K562 (cell line): ENCODE results near the gene SLC7A4. TPM values are rescaled to one million over a fixed set of nuclear protein-coding genes. Genes with fewer than 3 reads are reported as not detected.

Source experiments
- ATF1 ChIP-seq, 2 experiments: fragments of 450-650 bp in 1 of 2; IDR thresholded peaks; 2 replicates each; pipeline ENCODE4 v1.6.1; 2016; ENCODE audit warnings: missing compliant biosample characterization in 1 of 2, missing genetic modification characterization in 1 of 2
- BHLHE40 ChIP-seq: IDR thresholded peaks from 2 replicates; pipeline ENCODE4 v1.6.1; 2011; ENCODE audit warnings: low read length, improper control_type of control experiment
- CSDE1 ChIP-seq, 2 experiments: fragments of 450-650 bp; IDR thresholded peaks; 2 replicates each; pipeline ENCODE4 v1.6.1; 2016; ENCODE audit warnings: mild to moderate bottlenecking in 1 of 2
- HDGF ChIP-seq: fragments of 450-650 bp; IDR thresholded peaks from 2 replicates; pipeline ENCODE4 v1.6.1; 2016
- HOXB6 ChIP-seq: fragments of 250-450 bp; sonication (Bioruptor Pico); IDR thresholded peaks from 2 replicates; pipeline ENCODE4 v1.5.1; 2022; ENCODE audit warnings: mild to moderate bottlenecking, borderline replicate concordance
- MAZ ChIP-seq, 2 experiments: fragments of 450-650 bp in 1 of 2; sonication (generic) in 1 of 2; formaldehyde crosslinking; IDR thresholded peaks in 1 of 2; conservative IDR thresholded peaks in 1 of 2; 2 replicates each; pipeline versions ENCODE4 v1.4.0 to v1.5.0; 2020; ENCODE audit warnings: mild to moderate bottlenecking in 1 of 2, missing genetic modification reagents in 1 of 2
- PHTF2 ChIP-seq: fragments of 250-450 bp; sonication (Bioruptor Pico); IDR thresholded peaks from 2 replicates; pipeline ENCODE4 v1.5.0; 2021; ENCODE audit warnings: mild to moderate bottlenecking
- PML ChIP-seq: IDR thresholded peaks from 2 replicates; pipeline ENCODE4 v1.6.1; 2012; ENCODE audit warnings: low read length, inconsistent platforms
- RUNX1 ChIP-seq: sonication (generic); IDR thresholded peaks from 2 replicates; pipeline ENCODE4 v1.6.1; 2016; ENCODE audit warnings: antibody characterized with exemption, low read depth
- SAP30 ChIP-seq: fragments of 200-600 bp; sonication (generic); IDR thresholded peaks from 2 replicates; pipeline ENCODE4 v1.6.1; 2012; ENCODE audit warnings: borderline replicate concordance, low read depth, mild to moderate bottlenecking, moderate library complexity, low read length, control low read depth, inconsistent platforms; ENCODE audit not compliant: insufficient read depth, poor library complexity, severe bottlenecking
- SMAD3 ChIP-seq: fragments of 450-650 bp; formaldehyde crosslinking; conservative IDR thresholded peaks from 2 replicates; pipeline ENCODE4 v1.4.0; 2020; ENCODE audit warnings: mild to moderate bottlenecking
- SMARCB1 ChIP-seq: IDR thresholded peaks from 2 replicates; pipeline ENCODE4 v1.6.1; 2011; ENCODE audit warnings: improper control_type of control experiment, low read depth; ENCODE audit not compliant: insufficient read length
- TAF15 ChIP-seq: fragments of 200-400 bp; formaldehyde crosslinking; IDR thresholded peaks from 2 replicates; pipeline ENCODE4 v1.6.1; 2017; ENCODE audit warnings: mild to moderate bottlenecking, low read depth, low read length, moderate library complexity
- ZNF316 ChIP-seq: fragments of 450-650 bp; IDR thresholded peaks from 2 replicates; pipeline ENCODE4 v1.6.1; 2016
- ZNF57 ChIP-seq: fragments of 450-650 bp; formaldehyde crosslinking; IDR thresholded peaks from 2 replicates; pipeline ENCODE4 v1.4.0; 2020; ENCODE audit warnings: mild to moderate bottlenecking, moderate library complexity
- ZNF696 ChIP-seq: fragments of 250-450 bp; sonication (Bioruptor Pico); conservative IDR thresholded peaks from 2 replicates; pipeline ENCODE4 v1.4.0; 2020; ENCODE audit warnings: mild to moderate bottlenecking, moderate library complexity
- polyA plus RNA-seq, 8 experiments: library from polyadenylated mRNA; depleted of rRNA in 4 of 8; stranded (reverse) in 5 of 8; unstranded in 3 of 8; fragments of >200 nt; fragmentation: Nextera tagmentation in 2 of 8; fragmentation: Illumina TruSeq in 1 of 8; extraction: Ambion mirVana in 2 of 8; extraction: Trizol in 1 of 8; gene quantifications; 2 replicates each; pipeline versions ENCODE4 v1.2.1 to v1.2.3, GENCODE V29; 2011 to 2014; ENCODE audit warnings: inconsistent platforms in 1 of 8, missing spikeins in 1 of 8
- total RNA-seq, 7 experiments: library from RNA; depleted of rRNA in 6 of 7; stranded (reverse); fragments of >200 nt in 6 of 7; fragmentation: Illumina TruSeq in 2 of 7; extraction: Trizol in 2 of 7; gene quantifications; 2 replicates each; pipeline versions ENCODE4 v1.2.1 to v1.2.3, GENCODE V29; 2011 to 2021; ENCODE audit warnings: low replicate concordance in 1 of 7
- TF ChIP-seq, protein P1 (sequence below): fragments of 450-650 bp; formaldehyde crosslinking; IDR thresholded peaks from 2 replicates; pipeline ENCODE4 v1.4.0; 2020; ENCODE audit warnings: mild to moderate bottlenecking
- TF ChIP-seq, protein P2 (sequence below): fragments of 250-450 bp; sonication (Bioruptor Pico); IDR thresholded peaks from 2 replicates; pipeline ENCODE4 v1.8.0; 2022; ENCODE audit warnings: moderate library complexity, mild to moderate bottlenecking, inconsistent platforms
- TF ChIP-seq, protein P3 (sequence below): fragments of 150-350 bp; IDR thresholded peaks from 2 replicates; pipeline ENCODE4 v1.6.1; 2014; ENCODE audit warnings: low read depth, mild to moderate bottlenecking, low read length, borderline replicate concordance
- TF ChIP-seq, protein P4 (sequence below): fragments of 250-450 bp; sonication (Bioruptor Pico); IDR thresholded peaks from 2 replicates; pipeline ENCODE4 v1.4.0; 2020; ENCODE audit warnings: mild to moderate bottlenecking, moderate library complexity

Gene SLC7A4
- total and polyA plus RNA-seq, 9 of the 15 experiments (the other 6 are each of a cell fraction or from before 2014, with no cell fraction given) = not detected

DNA sequence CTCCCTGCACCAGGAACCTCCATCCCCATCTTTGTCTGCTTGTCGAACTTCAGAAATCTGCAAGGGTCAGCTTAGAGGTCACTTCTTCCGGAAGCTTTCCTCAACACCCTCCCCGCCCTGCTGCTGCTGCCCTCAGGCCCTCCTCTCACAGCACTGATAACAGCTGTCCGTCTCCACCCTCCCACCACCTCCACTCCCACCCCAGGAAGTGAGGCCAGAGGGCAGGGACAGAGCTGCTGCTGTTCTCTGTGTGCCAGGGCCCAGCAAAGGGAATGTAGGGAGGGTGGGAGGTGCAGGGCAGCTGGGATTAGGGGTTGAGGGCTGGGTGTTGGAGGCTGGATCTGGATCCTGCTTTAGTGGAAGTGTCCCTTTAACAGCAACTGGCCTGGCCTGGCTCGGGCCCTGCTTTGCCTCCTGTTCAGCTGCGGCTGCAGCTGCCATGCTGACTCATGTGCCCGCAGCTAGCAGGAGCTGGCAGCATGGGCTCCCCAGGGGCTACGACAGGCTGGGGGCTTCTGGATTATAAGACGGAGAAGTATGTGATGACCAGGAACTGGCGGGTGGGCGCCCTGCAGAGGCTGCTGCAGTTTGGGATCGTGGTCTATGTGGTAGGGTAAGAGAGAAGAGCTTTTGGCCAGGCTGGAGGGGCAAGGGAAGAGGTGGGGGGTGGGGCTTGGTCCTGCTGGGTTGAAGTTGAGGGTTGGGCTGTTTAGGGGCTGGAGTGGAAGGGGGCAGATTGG, 17.5 kb downstream of the SLC7A4 start, which contains the start of gene P2RX6 (continued):
- no peak for TF ChIP-seq SAP30
- peak; percentile 26 for TF ChIP-seq SMARCB1
- no peak for TF ChIP-seq HDGF
- no peak for TF ChIP-seq RUNX1
- no peak for TF ChIP-seq PHTF2 (CRISPR knock-in tag)
- peak; percentile 55; the same call in 1 of the 2 replicates for TF ChIP-seq ZNF696 (CRISPR knock-in tag)
- peak; percentile 57 for TF ChIP-seq BHLHE40
- TF ChIP-seq SMAD3 (CRISPR knock-in tag) = peak; percentile 63
- TF ChIP-seq, protein P1, sequence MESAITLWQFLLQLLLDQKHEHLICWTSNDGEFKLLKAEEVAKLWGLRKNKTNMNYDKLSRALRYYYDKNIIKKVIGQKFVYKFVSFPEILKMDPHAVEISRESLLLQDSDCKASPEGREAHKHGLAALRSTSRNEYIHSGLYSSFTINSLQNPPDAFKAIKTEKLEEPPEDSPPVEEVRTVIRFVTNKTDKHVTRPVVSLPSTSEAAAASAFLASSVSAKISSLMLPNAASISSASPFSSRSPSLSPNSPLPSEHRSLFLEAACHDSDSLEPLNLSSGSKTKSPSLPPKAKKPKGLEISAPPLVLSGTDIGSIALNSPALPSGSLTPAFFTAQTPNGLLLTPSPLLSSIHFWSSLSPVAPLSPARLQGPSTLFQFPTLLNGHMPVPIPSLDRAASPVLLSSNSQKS (CRISPR knock-in tag) = no peak; the same call in 1 of the 2 replicates
- TF ChIP-seq CSDE1 (IDR thresholded peaks at IDR 0.05) = no peak
- TF ChIP-seq, protein P2, sequence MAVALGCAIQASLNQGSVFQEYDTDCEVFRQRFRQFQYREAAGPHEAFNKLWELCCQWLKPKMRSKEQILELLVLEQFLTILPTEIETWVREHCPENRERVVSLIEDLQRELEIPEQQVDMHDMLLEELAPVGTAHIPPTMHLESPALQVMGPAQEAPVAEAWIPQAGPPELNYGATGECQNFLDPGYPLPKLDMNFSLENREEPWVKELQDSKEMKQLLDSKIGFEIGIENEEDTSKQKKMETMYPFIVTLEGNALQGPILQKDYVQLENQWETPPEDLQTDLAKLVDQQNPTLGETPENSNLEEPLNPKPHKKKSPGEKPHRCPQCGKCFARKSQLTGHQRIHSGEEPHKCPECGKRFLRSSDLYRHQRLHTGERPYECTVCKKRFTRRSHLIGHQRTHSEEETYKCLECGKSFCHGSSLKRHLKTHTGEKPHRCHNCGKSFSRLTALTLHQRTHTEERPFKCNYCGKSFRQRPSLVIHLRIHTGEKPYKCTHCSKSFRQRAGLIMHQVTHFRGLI = 0 out of 2 replicates have a peak, but pooled peaks have one; percentile 3
- TF ChIP-seq MAZ (CRISPR knock-in tag; conservative IDR thresholded peaks at IDR 0.05 in 1 of 2, IDR thresholded peaks at IDR 0.05 in 1 of 2) = peak in 1 of 2 experiments; percentile 99; a peak in 2 of 4 replicates
- TF ChIP-seq PML = peak; percentile 91
- TF ChIP-seq ZNF57 (CRISPR knock-in tag) = peak; percentile 96
- TF ChIP-seq TAF15 = 0 out of 2 replicates have a peak, but pooled peaks have one; percentile 70
- no peak for TF ChIP-seq ZNF316
- TF ChIP-seq, protein P3, sequence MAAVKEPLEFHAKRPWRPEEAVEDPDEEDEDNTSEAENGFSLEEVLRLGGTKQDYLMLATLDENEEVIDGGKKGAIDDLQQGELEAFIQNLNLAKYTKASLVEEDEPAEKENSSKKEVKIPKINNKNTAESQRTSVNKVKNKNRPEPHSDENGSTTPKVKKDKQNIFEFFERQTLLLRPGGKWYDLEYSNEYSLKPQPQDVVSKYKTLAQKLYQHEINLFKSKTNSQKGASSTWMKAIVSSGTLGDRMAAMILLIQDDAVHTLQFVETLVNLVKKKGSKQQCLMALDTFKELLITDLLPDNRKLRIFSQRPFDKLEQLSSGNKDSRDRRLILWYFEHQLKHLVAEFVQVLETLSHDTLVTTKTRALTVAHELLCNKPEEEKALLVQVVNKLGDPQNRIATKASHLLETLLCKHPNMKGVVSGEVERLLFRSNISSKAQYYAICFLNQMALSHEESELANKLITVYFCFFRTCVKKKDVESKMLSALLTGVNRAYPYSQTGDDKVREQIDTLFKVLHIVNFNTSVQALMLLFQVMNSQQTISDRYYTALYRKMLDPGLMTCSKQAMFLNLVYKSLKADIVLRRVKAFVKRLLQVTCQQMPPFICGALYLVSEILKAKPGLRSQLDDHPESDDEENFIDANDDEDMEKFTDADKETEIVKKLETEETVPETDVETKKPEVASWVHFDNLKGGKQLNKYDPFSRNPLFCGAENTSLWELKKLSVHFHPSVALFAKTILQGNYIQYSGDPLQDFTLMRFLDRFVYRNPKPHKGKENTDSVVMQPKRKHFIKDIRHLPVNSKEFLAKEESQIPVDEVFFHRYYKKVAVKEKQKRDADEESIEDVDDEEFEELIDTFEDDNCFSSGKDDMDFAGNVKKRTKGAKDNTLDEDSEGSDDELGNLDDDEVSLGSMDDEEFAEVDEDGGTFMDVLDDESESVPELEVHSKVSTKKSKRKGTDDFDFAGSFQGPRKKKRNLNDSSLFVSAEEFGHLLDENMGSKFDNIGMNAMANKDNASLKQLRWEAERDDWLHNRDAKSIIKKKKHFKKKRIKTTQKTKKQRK = 0 out of 2 replicates have a peak, but pooled peaks have one; percentile 4
- 0 out of 2 replicates have a peak, but pooled peaks have one; percentile 11 for TF ChIP-seq HOXB6
- TF ChIP-seq ATF1 (CRISPR knock-in tag; IDR thresholded peaks at IDR 0.05) = no peak
- 0 out of 2 replicates have a peak, but pooled peaks have one; percentile 4 for TF ChIP-seq ATF1 (tag; IDR thresholded peaks at IDR 0.05)
- TF ChIP-seq, protein P4, sequence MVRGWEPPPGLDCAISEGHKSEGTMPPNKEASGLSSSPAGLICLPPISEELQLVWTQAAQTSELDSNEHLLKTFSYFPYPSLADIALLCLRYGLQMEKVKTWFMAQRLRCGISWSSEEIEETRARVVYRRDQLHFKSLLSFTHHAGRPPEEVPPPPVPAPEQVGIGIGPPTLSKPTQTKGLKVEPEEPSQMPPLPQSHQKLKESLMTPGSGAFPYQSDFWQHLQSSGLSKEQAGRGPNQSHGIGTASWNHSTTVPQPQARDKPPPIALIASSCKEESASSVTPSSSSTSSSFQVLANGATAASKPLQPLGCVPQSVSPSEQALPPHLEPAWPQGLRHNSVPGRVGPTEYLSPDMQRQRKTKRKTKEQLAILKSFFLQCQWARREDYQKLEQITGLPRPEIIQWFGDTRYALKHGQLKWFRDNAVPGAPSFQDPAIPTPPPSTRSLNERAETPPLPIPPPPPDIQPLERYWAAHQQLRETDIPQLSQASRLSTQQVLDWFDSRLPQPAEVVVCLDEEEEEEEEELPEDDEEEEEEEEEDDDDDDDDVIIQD (CRISPR knock-in tag) = 0 out of 2 replicates have a peak, but pooled peaks have one; percentile 3
